Astrocyte (in vitro differentiated cells and primary cell): ENCODE data around the gene APOB.

Experiments
- CTCF ChIP-seq: IDR thresholded peaks from 2 replicates; pipeline ENCODE4 v1.5.1; 2011; ENCODE audit warnings: low read depth, mild to moderate bottlenecking, inconsistent platforms, low read length, moderate library complexity; ENCODE audit not compliant: insufficient read depth
- EZH2 ChIP-seq: IDR thresholded peaks from 2 replicates; pipeline ENCODE4 v1.6.1; 2012; ENCODE audit warnings: mild to moderate bottlenecking, low read length, inconsistent platforms; ENCODE audit not compliant: insufficient read depth

GRCh38 chr2:20984408-20984807 is 59.5 kb downstream of the APOB start:
- TF ChIP-seq CTCF: no peak
- no peak for TF ChIP-seq EZH2
